IMR-90 (cell line): ENCODE results near the gene CCER1. TPM values are rescaled to one million over a fixed set of nuclear protein-coding genes. Genes with fewer than 3 reads are reported as not detected.

ENCODE experiments used
- ATAC-seq: fragments of 200-7000 bp; cut with Tn5 transposase; 2 replicates; pipeline ENCODE4 v1.9.1; 2020; ENCODE audit warnings: low read depth, mild to moderate bottlenecking, moderate library complexity
- BruUV-seq: library from RNA; stranded (reverse); fragments of 400-500 nt; replicated peaks from 2 replicates; lab custom pipeline; 2021; lab: Mats Ljungman, UMichigan
- CTCF ChIA-PET: fragments of 300-600 bp; formaldehyde crosslinking; extraction: SDS; loops from one replicate; lab custom pipeline; 2021; ENCODE audit warnings: antibody characterized with exemption; lab: Yijun Ruan, JAX
- POLR2A ChIA-PET: fragments of 300-600 bp; sonication (Branson Sonifier 250); formaldehyde crosslinking; loops from one replicate; lab custom pipeline; 2022; ENCODE audit warnings: antibody characterized with exemption; ENCODE audit not compliant: unreplicated experiment; lab: Charles Lee
- DNase-seq: peaks from one replicate; pipeline ENCODE4 v3.0.0; 2013
- H2AFZ ChIP-seq: replicated peaks from 2 replicates; pipeline ENCODE3; 2013; ENCODE audit warnings: low read length, mild to moderate bottlenecking; ENCODE audit not compliant: poor library complexity
- H2AK5ac ChIP-seq: 2 replicates; pipeline ENCODE4 v1.6.1; 2013; ENCODE audit warnings: low read depth, low read length, inconsistent platforms
- H2AK9ac ChIP-seq: replicated peaks from 2 replicates; pipeline ENCODE3; 2013; ENCODE audit warnings: mild to moderate bottlenecking, low read depth, low read length, moderate library complexity; ENCODE audit not compliant: poor library complexity
- H2BK120ac ChIP-seq: 2 replicates; pipeline ENCODE4 v1.6.1; 2013; ENCODE audit warnings: low read depth, low read length, inconsistent platforms
- H2BK15ac ChIP-seq: 3 replicates; pipeline ENCODE4 v1.6.1; 2013; ENCODE audit warnings: low read depth, low read length, inconsistent platforms
- H2BK20ac ChIP-seq: 2 replicates; pipeline ENCODE4 v1.6.1; 2013; ENCODE audit warnings: low read depth, mild to moderate bottlenecking, inconsistent platforms, low read length, moderate library complexity
- H2BK5ac ChIP-seq: 2 replicates; pipeline ENCODE4 v1.6.1; 2013; ENCODE audit warnings: mild to moderate bottlenecking, low read depth, low read length, inconsistent platforms; ENCODE audit not compliant: poor library complexity, severe bottlenecking
- H3K14ac ChIP-seq: replicated peaks from 2 replicates; pipeline ENCODE4 v1.6.1; 2013; ENCODE audit warnings: low read depth, low read length, inconsistent platforms
- H3K18ac ChIP-seq: 2 replicates; pipeline ENCODE4 v1.6.1; 2013; ENCODE audit warnings: low read depth, low read length, control low read depth
- H3K23ac ChIP-seq: 2 replicates; pipeline ENCODE4 v1.6.1; 2013; ENCODE audit warnings: low read depth, low read length, inconsistent platforms
- H3K27ac ChIP-seq: 2 replicates; pipeline ENCODE4 v1.5.1; 2013; ENCODE audit warnings: mild to moderate bottlenecking, control low read depth, low read length; ENCODE audit not compliant: insufficient read depth
- H3K27me3 ChIP-seq: 2 replicates; pipeline ENCODE4 v1.6.1; 2013; ENCODE audit warnings: low read length; ENCODE audit not compliant: control insufficient read depth, insufficient read depth
- H3K36me3 ChIP-seq: 2 replicates; pipeline ENCODE4 v1.6.1; 2013; ENCODE audit warnings: low read length, mixed read lengths; ENCODE audit not compliant: control insufficient read depth, insufficient read depth
- H3K4ac ChIP-seq: 2 replicates; pipeline ENCODE4 v1.6.1; 2013; ENCODE audit warnings: low read depth, low read length, inconsistent platforms
- H3K4me1 ChIP-seq: 2 replicates; pipeline ENCODE4 v1.6.1; 2013; ENCODE audit warnings: low read length, mixed read lengths; ENCODE audit not compliant: control insufficient read depth, insufficient read depth
- H3K4me2 ChIP-seq: 2 replicates; pipeline ENCODE4 v1.6.1; 2013; ENCODE audit warnings: low read depth, mild to moderate bottlenecking, control low read depth, low read length, moderate library complexity
- H3K4me3 ChIP-seq: 2 replicates; pipeline ENCODE4 v1.5.1; 2013; ENCODE audit warnings: low read depth, mild to moderate bottlenecking, control low read depth, low read length, moderate library complexity; ENCODE audit not compliant: insufficient read depth
- H3K56ac ChIP-seq: 2 replicates; pipeline ENCODE4 v1.6.1; 2013; ENCODE audit warnings: low read length, inconsistent platforms; ENCODE audit not compliant: insufficient read depth; ENCODE audit errors: extremely low read depth
- H3K79me1 ChIP-seq, 2 experiments: 2 replicates each; pipeline ENCODE4 v1.6.1; 2013; ENCODE audit warnings: low read length in 2 of 2, inconsistent platforms in 1 of 2, low read depth in 1 of 2
- H3K9ac ChIP-seq: 2 replicates; pipeline ENCODE4 v1.6.1; 2013; ENCODE audit warnings: low read depth, low read length, control low read depth
- H3K9me1 ChIP-seq: 2 replicates; pipeline ENCODE4 v1.6.1; 2013; ENCODE audit warnings: low read length, inconsistent platforms; ENCODE audit not compliant: insufficient read depth
- H3K9me3 ChIP-seq: 2 replicates; pipeline ENCODE4 v1.6.1; 2013; ENCODE audit warnings: low read length; ENCODE audit not compliant: control insufficient read depth, insufficient read depth
- H4K20me1 ChIP-seq: 2 replicates; pipeline ENCODE4 v1.6.1; 2013; ENCODE audit warnings: low read length, inconsistent platforms; ENCODE audit not compliant: insufficient read depth
- H4K5ac ChIP-seq: 2 replicates; pipeline ENCODE4 v1.6.1; 2013; ENCODE audit warnings: mild to moderate bottlenecking, low read depth, low read length, control low read depth
- H4K8ac ChIP-seq, 2 experiments: 2 replicates each; pipeline ENCODE4 v1.6.1; 2013; ENCODE audit warnings: low read depth in 2 of 2, low read length in 2 of 2, control low read depth in 1 of 2, inconsistent platforms in 1 of 2
- H4K91ac ChIP-seq: 2 replicates; pipeline ENCODE4 v1.6.1; 2013; ENCODE audit warnings: low read depth, low read length, inconsistent platforms; ENCODE audit not compliant: insufficient read depth
- BHLHE40 ChIP-seq: fragments of 150-350 bp; IDR thresholded peaks from 2 replicates; pipeline ENCODE4 v1.6.1; 2016; ENCODE audit warnings: mild to moderate bottlenecking, low read depth, low read length
- CEBPB ChIP-seq: IDR thresholded peaks from 2 replicates; pipeline ENCODE4 v1.6.1; 2012; ENCODE audit warnings: low read depth, low read length, improper control_type of control experiment
- CHD1 ChIP-seq: IDR thresholded peaks from 2 replicates; pipeline ENCODE4 v1.6.1; 2012; ENCODE audit warnings: low read depth, low read length, improper control_type of control experiment
- FOS ChIP-seq: fragments of 150-350 bp; IDR thresholded peaks from 2 replicates; pipeline ENCODE4 v1.6.1; 2016; ENCODE audit warnings: low read depth, low read length
- MAFK ChIP-seq: IDR thresholded peaks from 2 replicates; pipeline ENCODE4 v1.6.1; 2012; ENCODE audit warnings: low read depth, low read length, improper control_type of control experiment
- MAZ ChIP-seq: IDR thresholded peaks from 2 replicates; pipeline ENCODE4 v1.6.1; 2012; ENCODE audit warnings: low read depth, mild to moderate bottlenecking, low read length, improper control_type of control experiment, moderate library complexity, borderline replicate concordance
- MXI1 ChIP-seq: IDR thresholded peaks from 2 replicates; pipeline ENCODE4 v1.6.1; 2012; ENCODE audit warnings: low read depth, mild to moderate bottlenecking, low read length, moderate library complexity, borderline replicate concordance
- POLR2A ChIP-seq: IDR thresholded peaks from 2 replicates; pipeline ENCODE4 v1.6.1; 2012; ENCODE audit warnings: mild to moderate bottlenecking, low read depth, low read length
- RAD21 ChIP-seq: IDR thresholded peaks from 2 replicates; pipeline ENCODE4 v1.6.1; 2012; ENCODE audit warnings: low read length, improper control_type of control experiment
- RCOR1 ChIP-seq: IDR thresholded peaks from 2 replicates; pipeline ENCODE4 v1.6.1; 2012; ENCODE audit warnings: mild to moderate bottlenecking, low read length, improper control_type of control experiment; ENCODE audit not compliant: insufficient replicate concordance
- RFX5 ChIP-seq: IDR thresholded peaks from 2 replicates; pipeline ENCODE4 v1.8.0; 2012; ENCODE audit warnings: low read depth, mild to moderate bottlenecking, low read length, moderate library complexity
- SMC3 ChIP-seq: fragments of 150-350 bp; IDR thresholded peaks from 2 replicates; pipeline ENCODE4 v1.6.1; 2016; ENCODE audit warnings: low read depth, mild to moderate bottlenecking, antibody characterized with exemption, low read length, moderate library complexity
- USF2 ChIP-seq: fragments of 150-350 bp; IDR thresholded peaks from 2 replicates; pipeline ENCODE4 v1.6.1; 2017; ENCODE audit warnings: mild to moderate bottlenecking, antibody characterized with exemption, low read length, low read depth
- WGBS, 2 experiments: methylation state at CpG; one replicate each; pipeline versions ENCODE4 v1.1.5 to v1.1.7; 2013; ENCODE audit warnings: missing lambda C conversion rate in 2 of 2; ENCODE audit not compliant: insufficient read length in 1 of 2; ENCODE audit errors: extremely low coverage in 2 of 2; 5-methylcytosine and 5-hydroxymethylcytosine counted together
- dilution Hi-C: fragments of 300-500 bp; cut with HindIII; formaldehyde crosslinking; loops from one replicate; pipeline ENCODE4 v1.14.3; 2018; ENCODE audit warnings: low sequenced_read_pairs; ENCODE audit not compliant: unreplicated experiment
- in situ Hi-C: fragments of 300-500 bp; cut with MboI; formaldehyde crosslinking; loops from 3 replicates; pipeline ENCODE4 v1.14.3; 2019; ENCODE audit warnings: low sequenced_read_pairs, inconsistent platforms, mixed read lengths
- intact Hi-C: fragments of 100-400 bp; cut with micrococcal nuclease; formaldehyde crosslinking; loops from 2 replicates; pipeline ENCODE4 v1.10.0; 2022
- polyA plus RNA-seq, 3 experiments: library from polyadenylated mRNA; depleted of rRNA; stranded (reverse); fragments of >200 nt; gene quantifications; 2 replicates each; pipeline ENCODE4 v1.2.3, GENCODE V29; 2012; ENCODE audit warnings: low replicate concordance in 1 of 3
- total RNA-seq: library from RNA; depleted of rRNA; stranded (reverse); fragments of >200 nt; gene quantifications from 2 replicates; pipeline ENCODE4 v1.2.3, GENCODE V29; 2012
- TF ChIP-seq, protein P1 (sequence below): conservative IDR thresholded peaks from 2 replicates; pipeline ENCODE4 v1.5.1; 2012; ENCODE audit warnings: mild to moderate bottlenecking, low read depth, low read length, improper control_type of control experiment
- TF ChIP-seq, protein P2 (sequence below): fragments of 150-350 bp; IDR thresholded peaks from 2 replicates; pipeline ENCODE4 v1.6.1; 2016; ENCODE audit warnings: low read depth, mild to moderate bottlenecking, low read length, moderate library complexity, borderline replicate concordance

Gene CCER1
- total and polyA plus RNA-seq, 2 of the 4 experiments (the other 2 are of a cell fraction), result not detected

DNA sequence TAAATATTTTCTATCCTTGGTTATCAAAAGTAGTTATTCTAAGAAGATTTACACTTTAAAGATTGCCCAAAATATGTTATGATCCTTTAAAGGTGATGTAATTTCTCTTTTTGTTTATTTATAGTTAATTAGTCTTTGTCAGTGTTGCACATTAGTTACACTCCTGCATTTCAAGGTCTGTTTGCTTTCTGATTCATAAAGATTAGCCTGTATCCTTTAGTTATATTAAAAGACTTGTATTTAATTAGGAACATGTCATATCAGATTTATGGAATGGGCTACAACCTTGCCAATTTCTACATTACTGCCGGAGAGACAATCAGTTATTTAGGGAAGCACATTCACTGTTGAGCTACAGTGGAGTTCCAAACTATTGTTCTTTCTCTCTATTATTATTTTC lies 46.3 kb upstream of the CCER1 start:
- Histone ChIP-seq H3K27ac (no peak overlapping the region), H3K9me3 (no peaks in the 10 kb centered on the region), H3K23ac (no peak overlapping the region), H3K4me3 (no peak overlapping the region), H2BK15ac (no peak overlapping the region), H2AK5ac (no peak overlapping the region), H2BK5ac (no peak overlapping the region), H4K20me1 (no peaks in the 10 kb centered on the region), H4K91ac (no peak overlapping the region), H2BK20ac (no peak overlapping the region), H3K18ac (no peak overlapping the region), H2BK120ac (no peak overlapping the region), H2AK9ac (no peak overlapping the region), H3K27me3 (no peaks in the 10 kb centered on the region), H3K9ac (no peak overlapping the region), H2AFZ (no peak overlapping the region), H3K9me1 (no peaks in the 10 kb centered on the region), H3K4me1 (0 out of 2 replicates have a peak, but pooled peaks cover 2% of the 10 kb centered on the region), H3K36me3 (no peaks in the 10 kb centered on the region), H3K4me2 (no peak overlapping the region), H4K8ac (no peak overlapping the region), H3K56ac (no peak overlapping the region), H3K4ac (no peak overlapping the region), H4K5ac (no peak overlapping the region), H3K79me1 (no peaks in the 10 kb centered on the region), H3K14ac (no peak overlapping the region)
- no peak for DNase-seq
- WGBS, 2 experiments, result no CpG with 5 or more reads among the region's 1 CpG
- dilution Hi-C loops, result no loop called here
- no TSS peak for BruUV-seq
- in situ Hi-C loops, result no loop called here
- intact Hi-C loops, result no loop called here
- CTCF ChIA-PET, result no interaction called here
- TF ChIP-seq MAFK (no peak), RCOR1 (no peak), RAD21 (no peak), SMC3 (no peak), FOS (no peak), RFX5 (no peak), MAZ (no peak), USF2 (no peak), BHLHE40 (no peak), MXI1 (no peak), POLR2A (no peak), CHD1 (no peak), CEBPB (no peak)
- TF ChIP-seq, protein P1, sequence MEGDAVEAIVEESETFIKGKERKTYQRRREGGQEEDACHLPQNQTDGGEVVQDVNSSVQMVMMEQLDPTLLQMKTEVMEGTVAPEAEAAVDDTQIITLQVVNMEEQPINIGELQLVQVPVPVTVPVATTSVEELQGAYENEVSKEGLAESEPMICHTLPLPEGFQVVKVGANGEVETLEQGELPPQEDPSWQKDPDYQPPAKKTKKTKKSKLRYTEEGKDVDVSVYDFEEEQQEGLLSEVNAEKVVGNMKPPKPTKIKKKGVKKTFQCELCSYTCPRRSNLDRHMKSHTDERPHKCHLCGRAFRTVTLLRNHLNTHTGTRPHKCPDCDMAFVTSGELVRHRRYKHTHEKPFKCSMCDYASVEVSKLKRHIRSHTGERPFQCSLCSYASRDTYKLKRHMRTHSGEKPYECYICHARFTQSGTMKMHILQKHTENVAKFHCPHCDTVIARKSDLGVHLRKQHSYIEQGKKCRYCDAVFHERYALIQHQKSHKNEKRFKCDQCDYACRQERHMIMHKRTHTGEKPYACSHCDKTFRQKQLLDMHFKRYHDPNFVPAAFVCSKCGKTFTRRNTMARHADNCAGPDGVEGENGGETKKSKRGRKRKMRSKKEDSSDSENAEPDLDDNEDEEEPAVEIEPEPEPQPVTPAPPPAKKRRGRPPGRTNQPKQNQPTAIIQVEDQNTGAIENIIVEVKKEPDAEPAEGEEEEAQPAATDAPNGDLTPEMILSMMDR, result no peak
- TF ChIP-seq, protein P2, sequence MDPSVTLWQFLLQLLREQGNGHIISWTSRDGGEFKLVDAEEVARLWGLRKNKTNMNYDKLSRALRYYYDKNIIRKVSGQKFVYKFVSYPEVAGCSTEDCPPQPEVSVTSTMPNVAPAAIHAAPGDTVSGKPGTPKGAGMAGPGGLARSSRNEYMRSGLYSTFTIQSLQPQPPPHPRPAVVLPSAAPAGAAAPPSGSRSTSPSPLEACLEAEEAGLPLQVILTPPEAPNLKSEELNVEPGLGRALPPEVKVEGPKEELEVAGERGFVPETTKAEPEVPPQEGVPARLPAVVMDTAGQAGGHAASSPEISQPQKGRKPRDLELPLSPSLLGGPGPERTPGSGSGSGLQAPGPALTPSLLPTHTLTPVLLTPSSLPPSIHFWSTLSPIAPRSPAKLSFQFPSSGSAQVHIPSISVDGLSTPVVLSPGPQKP, result no peak
- no peak for ATAC-seq
- POLR2A ChIA-PET, result no interaction called here
